ENCODE results near the gene SKA3. TPM values are rescaled to one million over a fixed set of nuclear protein-coding genes. Genes with fewer than 3 reads are reported as not detected.
"Not testable (repeated sequence)": the region's sequence is repeated elsewhere in the genome, so short reads cannot be mapped to it uniquely, and the experiment has no call there.

SKA3 gene
- total RNA-seq, 4 donors from 2014 or later: 0.13 to 0.24 TPM; not detected in 2

GRCh38 chr13:21176982-21177284 is 581 bp upstream of the SKA3 start:
- in situ Hi-C loops (cut with MboI; ENCODE audit: low sequenced_read_pairs in 4 of 4): no loop called here

GRCh38 chr13:21175656-21176214 is 617 bp downstream of the SKA3 start:
- Histone ChIP-seq H3K27ac (peak overlapping the region in 3 of 4 donors; percentile 87 to 95 (median 88)), H3K4me3 (peak overlapping the region; percentile 71 to 97 (median 84)), H3K27me3 (no peaks in the 10 kb centered on the region), H3K9me3 (no peaks in the 10 kb centered on the region), H3K36me3 (no peaks in the 10 kb centered on the region), H3K4me1 (peaks cover 12 to 21% of the 10 kb centered on the region in 2 donors)
- ATAC-seq (no peak), DNase-seq (no peak)
- intact Hi-C loops (cut with DNase I; ENCODE audit: low total_unique reads) (loop anchor here (2.0 to 5.0 kb wide), 2 partner anchors 233 to 302 kb away; no protein-coding TSS in a partner anchor), in situ Hi-C loops (cut with MboI; ENCODE audit: low sequenced_read_pairs in 4 of 4) (no loop called here)
- TF ChIP-seq CTCF (IDR thresholded peaks at IDR 0.05 in 4 of 5, conservative IDR thresholded peaks at IDR 0.05 in 1 of 5) (no peak), POLR2A (IDR thresholded peaks at IDR 0.05) (no peak)

More at GRCh38 chr13:21176982-21177284, 581 bp upstream of the SKA3 start:
- Histone ChIP-seq H3K4me3 (peak overlapping the region; percentile 71 to 97 (median 84)), H3K27me3 (no peaks in the 10 kb centered on the region), H3K4me1 (peaks cover 12 to 21% of the 10 kb centered on the region in 2 donors), H3K27ac (peak overlapping the region; percentile 87 to 95 (median 92)), H3K36me3 (no peaks in the 10 kb centered on the region), H3K9me3 (no peaks in the 10 kb centered on the region)
- DNase-seq: no peak
- peak in 1 of 2 donors; percentile 60 for ATAC-seq
- intact Hi-C loops (cut with DNase I; ENCODE audit: low total_unique reads): loop anchor here (2.0 to 5.0 kb wide), 2 partner anchors 234 to 300 kb away; no protein-coding TSS in a partner anchor
- no peak for TF ChIP-seq CTCF (IDR thresholded peaks at IDR 0.05 in 4 of 5, conservative IDR thresholded peaks at IDR 0.05 in 1 of 5)
- TF ChIP-seq POLR2A (IDR thresholded peaks at IDR 0.05): no peak

GRCh38 chr13:21173767-21174166 is 2.6 kb downstream of the SKA3 start:
- H3K36me3 ChIP-seq; DNase-seq; H3K9me3 ChIP-seq; H3K27me3 ChIP-seq; in situ Hi-C loops (cut with MboI; ENCODE audit: low sequenced_read_pairs in 4 of 4); ATAC-seq; intact Hi-C loops (cut with DNase I; ENCODE audit: low total_unique reads); H3K4me3 ChIP-seq; H3K27ac ChIP-seq: not testable (repeated sequence)
- H3K4me1 ChIP-seq: peaks cover 12 to 21% of the 10 kb centered on the region in 2 donors

- in situ Hi-C loops (cut with MboI; ENCODE audit: low sequenced_read_pairs in 4 of 4) (no loop called here), intact Hi-C loops (cut with DNase I; ENCODE audit: low total_unique reads) (no loop called here)
- ATAC-seq: no peak
Observed at GRCh38 chr13:21171420-21171819, 4.9 kb downstream of the SKA3 start.

GRCh38 chr13:21165606-21166005 is 10.7 kb downstream of the SKA3 start:
- intact Hi-C loops (cut with DNase I; ENCODE audit: low total_unique reads); in situ Hi-C loops (cut with MboI; ENCODE audit: low sequenced_read_pairs in 4 of 4): not testable (repeated sequence)

More at GRCh38 chr13:21171420-21171819, 4.9 kb downstream of the SKA3 start:
- Histone ChIP-seq H3K27me3 (no peaks in the 10 kb centered on the region), H3K4me3 (no peak overlapping the region), H3K4me1 (peaks cover 0 to 6% of the 10 kb centered on the region in 2 donors), H3K9me3 (no peaks in the 10 kb centered on the region), H3K36me3 (no peaks in the 10 kb centered on the region), H3K27ac (no peak overlapping the region)
- TF ChIP-seq CTCF (IDR thresholded peaks at IDR 0.05 in 4 of 5, conservative IDR thresholded peaks at IDR 0.05 in 1 of 5) (no peak), POLR2A (IDR thresholded peaks at IDR 0.05) (no peak)
- DNase-seq: no peak

GRCh38 chr13:21164631-21165030 is 11.7 kb downstream of the SKA3 start:
- ATAC-seq (no peak), DNase-seq (no peak)
- Histone ChIP-seq H3K9me3 (no peaks in the 10 kb centered on the region), H3K27me3 (no peaks in the 10 kb centered on the region), H3K27ac (no peak overlapping the region), H3K36me3 (no peaks in the 10 kb centered on the region), H3K4me1 (no peaks in the 10 kb centered on the region), H3K4me3 (no peak overlapping the region)
- in situ Hi-C loops (cut with MboI; ENCODE audit: low sequenced_read_pairs in 4 of 4): no loop called here
- TF ChIP-seq CTCF (IDR thresholded peaks at IDR 0.05 in 4 of 5, conservative IDR thresholded peaks at IDR 0.05 in 1 of 5): no peak
- TF ChIP-seq POLR2A (IDR thresholded peaks at IDR 0.05): no peak
- intact Hi-C loops (cut with DNase I; ENCODE audit: low total_unique reads): no loop called here

More at GRCh38 chr13:21165606-21166005, 10.7 kb downstream of the SKA3 start:
- not testable (repeated sequence) for H3K36me3 ChIP-seq, H3K27ac ChIP-seq, H3K27me3 ChIP-seq, ATAC-seq, H3K9me3 ChIP-seq, H3K4me3 ChIP-seq, DNase-seq, H3K4me1 ChIP-seq
